ENCODE measurements around the gene NBAS. TPM values are rescaled to one million over a fixed set of nuclear protein-coding genes. Genes with fewer than 3 reads are reported as not detected.

The NBAS gene
- total and polyA plus RNA-seq, 9 donors = 25.8 to 48.9 (median 43.4) TPM

GRCh38 chr2:15177103-15177502, 384.0 kb downstream of the NBAS start:
- 94 to 97% (median 96%) methylated on average over 6 of the region's 6 CpGs for WGBS, 3 donors
- no peak for TF ChIP-seq EP300 (IDR thresholded peaks at IDR 0.05)
- TF ChIP-seq CTCF (IDR thresholded peaks at IDR 0.05) = no peak
- TF ChIP-seq POLR2A (IDR thresholded peaks at IDR 0.05) = no peak
- Histone ChIP-seq H3K4me3 (no peak overlapping the region), H3K36me3 (no peaks in the 10 kb centered on the region), H3K9me3 (no peaks in the 10 kb centered on the region), H3K4me1 (ENCODE audit: insufficient read depth) (no peaks in the 10 kb centered on the region), H3K27ac (no peak overlapping the region), H3K27me3 (no peaks in the 10 kb centered on the region)
- intact Hi-C loops (cut with DNase I) = no loop called here
- DNase-seq = no peak

- H3K9me3 ChIP-seq = no peaks in the 10 kb centered on the region
- no peaks in the 10 kb centered on the region for H3K27me3 ChIP-seq
- H3K4me1 ChIP-seq (ENCODE audit: insufficient read depth) = no peaks in the 10 kb centered on the region
- TF ChIP-seq EP300 (IDR thresholded peaks at IDR 0.05) = no peak
- TF ChIP-seq CTCF (IDR thresholded peaks at IDR 0.05) = no peak
- no peak for TF ChIP-seq POLR2A (IDR thresholded peaks at IDR 0.05)
- no peak overlapping the region for H3K27ac ChIP-seq
- no peaks in the 10 kb centered on the region for H3K36me3 ChIP-seq
- 96 to 97% (median 97%) methylated on average over 1 of the region's 1 CpG for WGBS, 3 donors
- no peak for DNase-seq
- H3K4me3 ChIP-seq = no peak overlapping the region
- intact Hi-C loops (cut with DNase I) = no loop called here
Observed at GRCh38 chr2:15176604-15177003, 384.5 kb downstream of the NBAS start.

GRCh38 chr2:15174567-15174966, 386.6 kb downstream of the NBAS start:
- no peaks in the 10 kb centered on the region for H3K4me1 ChIP-seq (ENCODE audit: insufficient read depth)
- no peak for TF ChIP-seq POLR2A (IDR thresholded peaks at IDR 0.05)
- no peak for TF ChIP-seq EP300 (IDR thresholded peaks at IDR 0.05)
- no peak for TF ChIP-seq CTCF (IDR thresholded peaks at IDR 0.05)
- no peaks in the 10 kb centered on the region for H3K36me3 ChIP-seq
- intact Hi-C loops (cut with DNase I) = no loop called here
- 95 to 99% (median 96%) methylated on average over 2 of the region's 2 CpGs for WGBS, 3 donors
- DNase-seq = no peak
- no peak overlapping the region for H3K27ac ChIP-seq
- H3K9me3 ChIP-seq = no peaks in the 10 kb centered on the region
- H3K4me3 ChIP-seq = no peak overlapping the region
- no peaks in the 10 kb centered on the region for H3K27me3 ChIP-seq

GRCh38 chr2:15173501-15173900, 387.6 kb downstream of the NBAS start:
- Histone ChIP-seq H3K36me3 (no peaks in the 10 kb centered on the region), H3K9me3 (no peaks in the 10 kb centered on the region), H3K4me1 (ENCODE audit: insufficient read depth) (no peaks in the 10 kb centered on the region), H3K27me3 (no peaks in the 10 kb centered on the region), H3K27ac (no peak overlapping the region), H3K4me3 (no peak overlapping the region)
- TF ChIP-seq EP300 (IDR thresholded peaks at IDR 0.05) (no peak), POLR2A (IDR thresholded peaks at IDR 0.05) (no peak), CTCF (IDR thresholded peaks at IDR 0.05) (no peak)
- no peak for DNase-seq
- intact Hi-C loops (cut with DNase I) = no loop called here
- 93 to 96% (median 95%) methylated on average over 8 of the region's 8 CpGs for WGBS, 3 donors

GRCh38 chr2:15172825-15173224, 388.3 kb downstream of the NBAS start:
- no peak for DNase-seq
- Histone ChIP-seq H3K36me3 (no peaks in the 10 kb centered on the region), H3K4me3 (no peak overlapping the region), H3K9me3 (no peaks in the 10 kb centered on the region), H3K27me3 (no peaks in the 10 kb centered on the region), H3K27ac (no peak overlapping the region), H3K4me1 (ENCODE audit: insufficient read depth) (no peaks in the 10 kb centered on the region)
- intact Hi-C loops (cut with DNase I) = no loop called here
- WGBS, 3 donors = 63 to 71% (median 64%) methylated on average over 1 of the region's 1 CpG
- no peak for TF ChIP-seq POLR2A (IDR thresholded peaks at IDR 0.05)
- no peak for TF ChIP-seq CTCF (IDR thresholded peaks at IDR 0.05)
- TF ChIP-seq EP300 (IDR thresholded peaks at IDR 0.05) = no peak

Measured in ovary (tissue), 9 donors.